ENCODE results near the gene CUL4A. TPM values are rescaled to one million over a fixed set of nuclear protein-coding genes. Genes with fewer than 3 reads are reported as not detected.
A peak's percentile ranks its signal among the peaks of the same experiment; 100 is the strongest.
"Not testable (repeated sequence)": the region's sequence is repeated elsewhere in the genome, so short reads cannot be mapped to it uniquely, and the experiment has no call there.

Gene CUL4A
- total RNA-seq, 3 donors from 2014 or later, result 85.5 to 89.8 (median 87.8) TPM

DNA sequence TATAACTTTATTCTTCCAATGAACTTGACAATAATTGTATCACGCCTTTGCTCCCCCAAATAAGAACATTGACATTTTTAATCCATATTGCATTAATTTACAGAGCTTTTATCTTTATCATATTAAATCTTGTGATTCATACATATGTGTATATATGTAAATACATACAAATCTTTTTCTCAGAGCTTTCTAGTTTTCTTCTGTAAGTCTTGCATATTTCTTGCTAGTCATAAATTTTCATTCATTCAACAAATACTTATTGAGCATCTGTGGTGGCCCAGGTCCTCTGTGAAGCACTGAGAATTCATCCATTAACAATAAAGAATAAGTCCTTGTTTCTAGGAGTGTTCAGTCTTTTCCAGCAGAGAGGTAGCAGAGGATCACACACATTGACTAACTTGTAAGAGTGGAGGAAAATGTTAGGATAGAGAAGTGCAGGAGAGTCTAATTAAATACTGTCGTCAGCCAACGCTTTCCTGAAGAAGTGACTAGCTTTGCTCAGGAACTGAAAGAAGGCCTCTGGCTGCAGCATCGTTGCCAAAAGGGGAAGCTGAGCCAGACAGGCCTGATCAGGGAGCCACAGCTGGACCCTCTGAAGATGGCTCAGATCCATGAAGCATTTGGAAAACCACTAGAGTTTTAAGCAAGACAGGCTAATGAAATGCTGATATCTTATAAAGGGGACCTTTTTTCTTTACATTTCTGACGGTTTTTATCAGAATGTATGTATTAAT is 49.1 kb downstream of the CUL4A start:
- Mint-ChIP-seq H3K4me1 (ENCODE audit: low read depth) (no peaks in the 10 kb centered on the region), H3K9me3 (no peaks in the 10 kb centered on the region), H3K4me3 (no peak overlapping the region), H3K27me3 (ENCODE audit: low read depth) (no peaks in the 10 kb centered on the region), H3K36me3 (ENCODE audit: insufficient read depth) (peaks cover 43% of the 10 kb centered on the region)
- ATAC-seq (no peak), DNase-seq (no peak)

DNA sequence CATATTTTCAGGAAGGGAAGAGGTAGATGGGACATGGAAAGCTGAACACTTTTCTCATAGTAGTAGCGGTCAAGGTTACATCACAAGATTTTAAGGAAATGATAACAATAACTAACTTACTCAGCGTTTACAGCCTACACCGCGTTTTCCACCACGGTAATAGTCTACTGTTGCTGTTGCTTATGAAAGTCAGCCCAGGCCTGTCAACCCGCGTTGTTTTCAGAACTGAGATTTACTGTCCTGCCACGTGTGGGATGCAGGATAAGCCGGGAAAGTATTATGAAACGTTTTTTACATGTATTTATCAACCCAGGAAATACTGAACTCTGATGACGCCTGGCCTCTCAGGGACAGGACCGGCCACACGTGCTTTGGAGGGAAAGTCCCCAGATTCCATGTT is 51.6 kb downstream of the CUL4A start:
- no peak for DNase-seq
- Mint-ChIP-seq H3K4me1 (ENCODE audit: low read depth) (no peaks in the 10 kb centered on the region), H3K27me3 (ENCODE audit: low read depth) (no peaks in the 10 kb centered on the region), H3K36me3 (ENCODE audit: insufficient read depth) (peaks cover 32% of the 10 kb centered on the region), H3K9me3 (no peaks in the 10 kb centered on the region), H3K4me3 (no peak overlapping the region)
- ATAC-seq, result no peak

- H3K36me3 Mint-ChIP-seq (ENCODE audit: insufficient read depth), result peaks cover 22% of the 10 kb centered on the region
These were observed 53.6 kb downstream of the CUL4A start for GRCh38 chr13:113263016-113263415.

DNA sequence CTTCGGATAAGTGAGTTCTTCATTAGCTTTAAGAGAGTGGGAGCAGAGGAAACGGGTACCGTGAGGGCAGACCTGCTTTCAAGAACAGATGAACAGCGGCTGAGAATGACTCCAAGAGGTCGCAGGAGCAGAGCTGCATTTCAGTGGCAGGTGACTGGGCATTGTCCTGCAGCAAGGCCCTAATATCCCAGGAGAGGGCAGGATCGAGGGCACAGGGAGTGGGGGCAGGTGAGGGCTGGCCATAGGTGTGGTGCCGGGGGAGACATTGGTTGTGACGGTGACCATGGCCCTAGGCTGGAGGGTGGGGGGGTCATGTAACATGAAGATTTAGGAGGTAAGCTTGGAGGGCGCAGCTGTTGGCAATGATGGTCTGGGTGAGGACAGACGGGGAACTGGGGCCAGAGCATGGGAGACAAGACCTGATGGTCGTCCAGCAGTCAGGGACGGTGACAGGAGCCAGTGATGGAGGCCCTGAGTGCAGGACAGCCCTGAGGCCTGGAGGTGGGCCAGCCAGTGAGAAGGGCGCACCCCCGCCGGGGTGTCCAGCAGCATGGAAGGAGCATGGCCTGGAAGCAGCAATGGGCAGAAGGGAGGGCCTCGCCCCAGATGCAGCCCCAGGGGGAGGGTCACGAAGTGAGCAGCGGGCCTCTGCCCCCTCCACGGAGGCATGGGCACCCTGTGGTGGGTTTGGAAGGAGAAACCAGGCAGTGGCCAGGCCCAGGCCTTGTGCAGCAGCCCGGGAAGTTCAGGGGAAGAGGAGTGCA is 58.4 kb downstream of the CUL4A start:
- Mint-ChIP-seq H3K27me3 (ENCODE audit: low read depth) (no peaks in the 10 kb centered on the region), H3K4me3 (no peak overlapping the region), H3K36me3 (ENCODE audit: insufficient read depth) (peaks cover 6% of the 10 kb centered on the region), H3K9me3 (no peaks in the 10 kb centered on the region), H3K4me1 (ENCODE audit: low read depth) (no peaks in the 10 kb centered on the region)
- DNase-seq (no peak), ATAC-seq (no peak)

More at GRCh38 chr13:113263016-113263415, 53.6 kb downstream of the CUL4A start:
- H3K27me3 Mint-ChIP-seq (ENCODE audit: low read depth); H3K9me3 Mint-ChIP-seq; H3K4me3 Mint-ChIP-seq; H3K4me1 Mint-ChIP-seq (ENCODE audit: low read depth); DNase-seq; ATAC-seq: not testable (repeated sequence)

DNA sequence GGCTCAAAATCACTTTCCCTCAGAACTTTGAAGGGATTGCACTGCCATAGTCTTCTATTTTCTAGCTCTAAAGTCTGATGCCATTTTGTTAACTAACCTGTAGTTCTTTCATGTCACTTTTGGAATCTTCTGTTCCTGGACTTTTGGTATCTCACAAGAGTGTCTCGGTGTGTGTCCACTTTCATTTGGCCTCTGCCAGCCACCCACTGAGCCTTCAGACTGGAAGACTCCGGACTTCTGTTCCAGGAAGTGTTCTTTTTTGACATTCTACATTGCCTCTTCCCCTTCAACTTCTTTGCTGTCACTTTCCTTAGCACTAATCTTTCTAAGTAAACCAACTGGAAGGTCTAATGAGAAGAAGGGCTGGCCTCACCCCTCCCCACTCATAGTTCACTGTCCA is 62.6 kb downstream of the CUL4A start:
- peaks cover 7% of the 10 kb centered on the region for H3K4me1 Mint-ChIP-seq (ENCODE audit: low read depth)
- H3K27me3 Mint-ChIP-seq (ENCODE audit: low read depth), result no peaks in the 10 kb centered on the region
- no peak overlapping the region for H3K4me3 Mint-ChIP-seq
- DNase-seq, result no peak
- H3K9me3 Mint-ChIP-seq, result no peaks in the 10 kb centered on the region
- ATAC-seq, result no peak
- H3K36me3 Mint-ChIP-seq (ENCODE audit: insufficient read depth), result peaks cover 3% of the 10 kb centered on the region

GRCh38 chr13:113272701-113273181 is 63.3 kb downstream of the CUL4A start:
- ATAC-seq (no peak), DNase-seq (no peak)
- peaks cover 4% of the 10 kb centered on the region for H3K27me3 Mint-ChIP-seq (ENCODE audit: low read depth)
- peaks cover 7% of the 10 kb centered on the region for H3K4me1 Mint-ChIP-seq (ENCODE audit: low read depth)
- no peaks in the 10 kb centered on the region for H3K9me3 Mint-ChIP-seq
- H3K36me3 Mint-ChIP-seq (ENCODE audit: insufficient read depth), result peaks cover 3% of the 10 kb centered on the region
- H3K4me3 Mint-ChIP-seq, result no peak overlapping the region

DNA sequence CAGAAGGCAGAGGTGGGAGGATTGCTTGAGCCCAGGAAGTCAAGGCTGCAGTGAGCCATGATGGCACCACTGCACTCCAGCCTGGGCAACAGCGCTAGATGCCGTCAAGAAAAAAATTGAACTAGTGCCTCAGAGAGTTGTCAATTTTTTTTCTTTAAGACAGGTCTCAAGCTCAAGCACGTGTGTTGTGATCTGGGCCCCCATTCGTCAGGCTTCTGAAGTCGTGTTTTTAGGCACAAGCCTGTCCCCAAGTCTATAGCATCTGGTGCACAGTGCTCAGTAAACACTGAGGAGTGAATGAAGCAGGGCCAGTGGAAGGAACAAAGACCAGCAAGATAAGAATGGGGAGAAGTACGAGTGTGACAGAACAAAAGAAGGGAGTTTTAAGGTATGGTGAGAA is 63.9 kb downstream of the CUL4A start:
- no peak for ATAC-seq
- peaks cover 7% of the 10 kb centered on the region for H3K4me1 Mint-ChIP-seq (ENCODE audit: low read depth)
- H3K9me3 Mint-ChIP-seq, result no peaks in the 10 kb centered on the region

DNA sequence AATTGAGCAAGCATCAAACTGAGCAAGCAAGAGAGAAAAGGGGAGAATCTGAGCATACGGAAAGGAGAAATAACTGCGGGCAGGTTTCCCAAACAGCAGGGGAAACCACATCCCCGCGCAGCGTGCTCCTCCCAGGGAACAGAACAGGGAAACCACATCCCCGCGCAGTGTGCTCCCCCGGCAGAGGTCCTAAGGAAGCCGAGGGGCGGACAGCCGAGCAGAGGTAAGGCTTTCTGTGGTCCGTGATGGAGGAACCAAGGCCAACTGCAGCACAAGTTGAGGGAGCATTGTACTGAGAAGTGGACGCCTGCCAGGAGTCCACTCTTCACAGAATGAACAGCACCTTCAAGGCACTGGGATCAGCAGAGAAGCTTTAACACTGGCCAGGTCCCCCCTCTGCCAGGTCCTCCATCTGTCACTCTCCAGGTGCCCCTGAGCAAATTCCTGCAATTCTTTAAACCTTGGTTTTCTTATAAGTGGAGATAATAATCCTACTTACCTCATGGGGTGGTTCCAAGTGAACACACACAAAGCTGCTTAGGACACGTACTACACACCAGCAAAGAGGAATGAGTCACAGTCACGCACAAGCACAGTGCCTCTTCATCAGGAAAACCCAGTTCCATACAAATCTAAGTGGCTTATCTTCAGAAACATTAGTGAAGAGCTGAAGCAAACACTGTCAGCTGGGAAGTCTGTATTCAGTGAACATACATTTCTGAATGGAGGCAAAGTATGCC is 64.6 kb downstream of the CUL4A start:
- no peak for ATAC-seq
- H3K4me1 Mint-ChIP-seq (ENCODE audit: low read depth), result peaks cover 7% of the 10 kb centered on the region
- H3K27me3 Mint-ChIP-seq (ENCODE audit: low read depth), result peaks cover 12% of the 10 kb centered on the region
- no peaks in the 10 kb centered on the region for H3K9me3 Mint-ChIP-seq
- H3K36me3 Mint-ChIP-seq (ENCODE audit: insufficient read depth), result peaks cover 3% of the 10 kb centered on the region
- DNase-seq, result no peak
- H3K4me3 Mint-ChIP-seq, result no peak overlapping the region

More for the DNA sequence above, 63.9 kb downstream of the CUL4A start:
- H3K36me3 Mint-ChIP-seq (ENCODE audit: insufficient read depth), result peaks cover 3% of the 10 kb centered on the region
- H3K27me3 Mint-ChIP-seq (ENCODE audit: low read depth), result peaks cover 5% of the 10 kb centered on the region
- H3K4me3 Mint-ChIP-seq, result no peak overlapping the region
- no peak for DNase-seq

DNA sequence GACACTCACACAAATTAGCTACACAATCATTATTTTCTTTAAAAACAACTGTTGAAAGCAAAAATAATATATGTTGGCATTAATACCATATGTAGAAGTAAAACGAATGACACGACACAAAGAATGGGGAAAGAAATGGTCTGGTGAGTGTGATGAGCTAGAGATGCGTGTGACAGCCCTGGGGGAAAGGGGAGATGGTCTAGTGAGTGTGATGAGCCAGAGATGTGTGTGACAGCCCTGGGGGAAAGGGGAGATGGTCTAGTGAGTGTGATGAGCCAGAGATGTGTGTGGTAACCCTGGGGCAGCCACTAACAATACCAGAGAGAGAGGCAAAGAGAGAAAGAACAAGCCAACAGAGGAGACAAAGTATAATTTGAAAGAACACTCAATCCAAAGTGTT is 65.3 kb downstream of the CUL4A start:
- H3K27me3 Mint-ChIP-seq (ENCODE audit: low read depth), result peaks cover 13% of the 10 kb centered on the region
- no peak for DNase-seq
- no peaks in the 10 kb centered on the region for H3K9me3 Mint-ChIP-seq
- peaks cover 3% of the 10 kb centered on the region for H3K36me3 Mint-ChIP-seq (ENCODE audit: insufficient read depth)
- no peak for ATAC-seq
- no peak overlapping the region for H3K4me3 Mint-ChIP-seq
- peaks cover 7% of the 10 kb centered on the region for H3K4me1 Mint-ChIP-seq (ENCODE audit: low read depth)

DNA sequence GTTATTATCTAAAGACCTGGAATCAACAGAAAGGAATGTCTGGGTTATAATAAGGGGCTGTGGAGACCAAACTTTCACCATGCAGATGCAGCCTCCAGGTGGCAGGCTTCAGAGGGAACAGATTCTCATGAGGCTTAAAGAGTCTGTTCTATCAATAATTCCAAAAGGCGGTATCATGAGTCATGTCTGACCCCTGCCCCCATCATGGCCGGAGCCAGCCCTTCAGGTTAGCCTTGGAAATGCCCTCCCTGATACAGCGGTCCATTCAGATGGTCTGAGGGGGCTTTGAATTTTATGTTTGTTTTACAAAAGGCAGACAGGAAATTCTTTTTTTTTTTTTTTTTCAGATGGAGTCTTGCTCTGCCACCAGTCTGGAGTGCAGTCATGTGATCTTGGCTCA is 66.0 kb downstream of the CUL4A start:
- Mint-ChIP-seq H3K36me3 (ENCODE audit: insufficient read depth) (peaks cover 3% of the 10 kb centered on the region), H3K4me3 (no peak overlapping the region)
- peak; percentile 23 for DNase-seq

DNA sequence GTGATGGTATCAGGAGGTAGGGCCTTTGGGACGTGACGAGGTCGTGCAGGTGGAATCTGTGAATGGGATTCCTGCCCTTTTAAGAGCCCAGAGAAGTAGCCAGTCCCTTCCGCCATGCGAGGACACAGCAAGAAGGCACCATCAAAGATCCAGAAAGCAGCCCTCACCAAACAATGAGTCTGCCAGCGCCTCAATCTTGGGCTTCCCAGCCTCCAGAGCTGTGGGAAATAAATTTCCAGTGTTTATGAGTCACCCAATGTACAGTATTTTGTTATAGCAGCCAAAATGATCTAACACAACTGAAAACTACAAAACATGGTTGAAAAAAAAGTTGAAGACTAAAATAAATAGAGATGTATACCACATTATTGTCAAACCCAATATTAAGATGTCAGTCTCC is 70.7 kb downstream of the CUL4A start:
- DNase-seq (no peak), ATAC-seq (no peak)
- Mint-ChIP-seq H3K9me3 (no peaks in the 10 kb centered on the region), H3K4me3 (no peak overlapping the region), H3K36me3 (ENCODE audit: insufficient read depth) (no peaks in the 10 kb centered on the region), H3K27me3 (ENCODE audit: low read depth) (peaks cover 18% of the 10 kb centered on the region), H3K4me1 (ENCODE audit: low read depth) (peaks cover 3% of the 10 kb centered on the region)

More for the DNA sequence above, 66.0 kb downstream of the CUL4A start:
- ATAC-seq, result peak in 1 of 2 donors; percentile 73
- peaks cover 13% of the 10 kb centered on the region for H3K27me3 Mint-ChIP-seq (ENCODE audit: low read depth)
- H3K4me1 Mint-ChIP-seq (ENCODE audit: low read depth), result peaks cover 7% of the 10 kb centered on the region
- no peaks in the 10 kb centered on the region for H3K9me3 Mint-ChIP-seq

- Mint-ChIP-seq H3K4me1 (ENCODE audit: low read depth) (no peaks in the 10 kb centered on the region), H3K4me3 (no peak overlapping the region), H3K9me3 (no peaks in the 10 kb centered on the region), H3K36me3 (ENCODE audit: insufficient read depth) (no peaks in the 10 kb centered on the region), H3K27me3 (ENCODE audit: low read depth) (peaks cover 17% of the 10 kb centered on the region)
- DNase-seq (no peak), ATAC-seq (no peak)
These were observed 74.5 kb downstream of the CUL4A start for GRCh38 chr13:113283904-113284303.

DNA sequence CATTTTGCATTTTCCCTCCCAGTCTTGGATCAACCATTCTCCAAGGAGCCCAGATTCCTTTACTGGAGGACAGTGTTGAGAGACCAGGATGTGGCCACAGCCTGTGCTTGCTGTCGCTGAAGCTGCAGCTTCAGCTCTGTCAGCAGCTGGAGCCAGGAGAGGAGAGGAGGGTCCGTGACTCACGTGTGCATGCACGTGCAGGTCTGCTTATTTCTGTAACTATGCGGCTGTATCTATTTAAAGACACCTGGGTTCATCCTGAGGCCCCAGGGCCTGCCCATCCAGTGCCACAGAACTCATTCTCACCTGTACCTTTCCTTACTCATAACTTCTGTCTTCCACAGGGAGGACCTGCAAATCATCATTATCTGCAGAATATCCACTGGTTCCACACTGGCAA is 79.5 kb downstream of the CUL4A start:
- Mint-ChIP-seq H3K4me1 (ENCODE audit: low read depth) (peaks cover 11% of the 10 kb centered on the region), H3K4me3 (no peak overlapping the region), H3K27me3 (ENCODE audit: low read depth) (peaks cover 51% of the 10 kb centered on the region), H3K36me3 (ENCODE audit: insufficient read depth) (no peaks in the 10 kb centered on the region), H3K9me3 (no peaks in the 10 kb centered on the region)
- DNase-seq (no peak), ATAC-seq (no peak)

- no peak for ATAC-seq
- DNase-seq, result no peak
- H3K4me1 Mint-ChIP-seq (ENCODE audit: low read depth), result peaks cover 14% of the 10 kb centered on the region
- no peak overlapping the region for H3K4me3 Mint-ChIP-seq
- H3K36me3 Mint-ChIP-seq (ENCODE audit: insufficient read depth), result no peaks in the 10 kb centered on the region
- H3K27me3 Mint-ChIP-seq (ENCODE audit: low read depth), result peaks cover 54% of the 10 kb centered on the region
- no peaks in the 10 kb centered on the region for H3K9me3 Mint-ChIP-seq
These were observed 81.7 kb downstream of the CUL4A start for GRCh38 chr13:113291129-113291528.

Data from activated T-cell treated with anti-CD3 and anti-CD28 coated beads, Interleukin-2, amount 50 U/mL, for 4 hours (primary cell).